HUDEP-2 (cell line): Measurements from ENCODE around the gene PKN2.
A peak's percentile ranks its signal among the peaks of the same experiment; 100 is the strongest.
"Not testable (repeated sequence)": the region's sequence is repeated elsewhere in the genome, so short reads cannot be mapped to it uniquely, and the experiment has no call there.

Source experiments
- DNase-seq, 76 experiments: peaks; one replicate each; lab custom pipeline; 2025; ENCODE audit not compliant: unreplicated experiment in 76 of 76; lab: John Stamatoyannopoulos, UW

The PKN2 gene

DNA sequence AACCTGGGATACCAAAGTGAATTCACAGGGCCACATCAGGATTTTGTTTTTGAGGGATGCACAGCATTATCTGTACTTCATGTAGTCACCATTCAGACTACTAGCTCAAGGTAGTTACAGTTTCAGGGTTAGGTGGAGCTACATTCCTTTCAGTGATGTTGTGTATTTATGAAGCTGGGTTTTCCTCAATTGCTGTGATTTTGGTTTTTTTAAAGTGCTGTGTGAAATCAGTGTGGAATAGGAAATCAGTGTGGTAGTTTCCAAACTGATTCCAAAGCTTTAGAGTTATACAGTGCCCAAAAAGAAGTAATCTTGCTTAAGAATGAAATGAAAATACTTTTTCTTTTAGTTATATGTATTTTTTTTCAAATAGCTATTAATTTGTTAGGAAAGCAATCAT lies 95.8 kb downstream of the PKN2 start:
- DNase-seq, result no peak

- DNase-seq, result no peak
Observed at GRCh38 chr1:88780485-88780884, 96.4 kb downstream of the PKN2 start.

GRCh38 chr1:88783145-88783544 lies 99.1 kb downstream of the PKN2 start:
- DNase-seq, result no peak

DNA sequence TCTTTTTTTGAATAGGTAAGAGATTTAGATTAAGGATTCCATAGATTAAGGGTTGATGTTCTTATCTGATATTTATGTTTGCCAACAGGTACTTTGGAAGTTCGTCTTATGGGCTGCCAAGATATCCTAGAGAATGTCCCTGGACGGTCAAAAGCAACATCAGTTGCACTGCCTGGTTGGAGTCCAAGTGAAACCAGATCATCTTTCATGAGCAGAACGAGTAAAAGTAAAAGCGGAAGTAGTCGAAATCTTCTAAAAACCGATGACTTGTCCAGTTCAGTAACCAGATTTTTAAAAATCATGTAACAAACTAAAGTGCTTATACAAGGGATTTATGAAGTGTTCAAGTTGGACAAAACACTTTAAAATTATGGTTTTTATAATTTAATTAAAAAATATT lies 100.5 kb downstream of the PKN2 start:
- DNase-seq, result no peak

- no peak for DNase-seq
Observed at GRCh38 chr1:88787023-88787903, 103.2 kb downstream of the PKN2 start.

DNA sequence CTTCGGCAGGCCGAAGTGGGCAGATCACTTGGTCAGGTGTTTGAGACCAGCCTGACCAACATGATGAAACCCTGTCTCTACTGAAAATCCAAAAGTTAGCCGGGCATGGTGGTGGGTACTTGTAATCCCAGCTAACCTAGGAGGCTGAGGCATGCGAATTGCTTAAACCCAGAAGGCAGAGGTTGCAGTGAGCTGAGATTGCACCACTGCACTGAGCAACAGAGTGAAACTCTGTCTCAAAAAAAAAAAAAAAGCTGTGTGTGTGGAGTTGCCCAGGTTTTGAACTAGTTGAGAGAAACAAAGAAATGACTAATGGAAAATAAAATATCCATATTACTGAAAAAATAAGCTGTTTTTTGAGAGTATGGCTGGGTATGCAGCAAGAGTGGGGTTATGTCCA lies 107.1 kb downstream of the PKN2 start:
- no peak for DNase-seq

- no peak for DNase-seq
Observed at GRCh38 chr1:88799491-88799890, 115.4 kb downstream of the PKN2 start.

- DNase-seq, result peak in 35 of 76 experiments; percentile 1 to 54 (median 22)
Observed at GRCh38 chr1:88800382-88801051, 116.4 kb downstream of the PKN2 start.

DNA sequence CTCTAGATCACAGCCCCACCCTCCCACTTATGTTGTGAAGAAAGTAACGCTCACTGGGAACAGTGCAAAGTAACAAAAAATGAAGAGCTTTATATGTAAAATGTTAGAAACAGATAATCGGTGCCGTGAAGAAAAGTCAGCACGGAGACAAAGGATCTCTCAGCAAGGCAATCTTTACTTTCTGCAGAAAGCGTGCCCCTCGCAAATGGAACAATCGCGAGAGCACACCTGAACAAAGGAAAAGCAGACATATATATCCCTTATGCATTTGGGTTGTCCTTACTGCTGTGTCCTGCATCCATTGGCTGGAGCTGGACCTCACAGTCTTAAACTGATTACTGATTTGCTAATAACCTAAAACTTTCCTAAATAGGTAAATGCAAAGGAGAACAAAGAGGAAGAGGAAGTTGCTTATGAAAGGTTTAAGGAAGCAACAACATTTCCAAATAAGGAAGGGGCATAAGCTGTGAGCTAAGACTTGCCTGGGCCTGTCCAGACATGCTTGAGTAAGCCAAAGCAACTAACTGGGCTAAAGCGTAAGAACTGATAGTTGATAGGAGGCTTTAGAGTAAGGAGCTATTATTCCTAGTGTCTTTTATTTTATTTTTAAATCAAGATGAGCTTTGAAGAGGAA lies 117.6 kb downstream of the PKN2 start:
- DNase-seq, result no peak

- DNase-seq, result no peak
Observed at GRCh38 chr1:88802404-88802803, 118.3 kb downstream of the PKN2 start.

- DNase-seq, result no peak
Observed at GRCh38 chr1:88802950-88803349, 118.9 kb downstream of the PKN2 start.

DNA sequence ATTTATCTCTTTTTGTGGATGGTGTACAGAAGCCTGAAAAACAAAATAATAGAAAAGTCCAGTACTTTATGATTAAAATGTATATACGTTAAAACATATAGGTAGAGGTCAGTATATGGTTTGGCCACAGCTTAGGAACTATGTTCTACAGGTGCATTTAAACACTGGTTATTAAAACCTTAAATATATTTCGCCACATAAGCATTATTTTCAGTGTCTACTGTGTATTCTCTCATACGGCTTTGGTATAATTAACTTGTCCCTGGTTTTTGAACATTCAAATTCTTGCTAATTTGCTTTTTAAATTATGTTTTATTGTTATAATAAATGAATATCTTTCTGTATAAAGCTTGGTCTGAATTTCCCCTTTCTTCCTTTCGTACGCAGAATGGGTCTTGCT lies 119.4 kb downstream of the PKN2 start:
- no peak for DNase-seq

DNA sequence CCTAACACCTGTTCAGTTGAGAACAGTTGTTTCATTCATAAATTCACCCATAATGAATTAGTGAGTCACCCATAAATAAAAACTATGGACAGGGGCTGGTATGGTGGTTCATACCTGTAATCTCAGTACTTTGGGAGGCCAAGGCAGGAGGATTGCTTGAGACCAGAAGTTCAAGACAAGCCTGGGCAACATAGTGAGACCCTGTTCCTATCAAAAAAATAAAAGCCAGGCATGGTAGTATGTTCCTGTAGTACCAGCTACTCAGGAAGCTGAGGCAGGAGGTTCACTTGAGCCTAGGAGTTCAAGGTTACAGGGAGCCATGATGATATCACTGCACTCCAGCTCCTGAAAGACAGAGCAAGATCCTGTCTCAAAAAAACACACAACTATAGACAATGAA lies 128.3 kb downstream of the PKN2 start:
- DNase-seq, result no peak

- DNase-seq, result no peak
Observed at GRCh38 chr1:88813471-88813870, 129.4 kb downstream of the PKN2 start.

- not testable (repeated sequence) for DNase-seq
Observed at GRCh38 chr1:88819642-88820041, 135.6 kb downstream of the PKN2 start.

GRCh38 chr1:88825721-88826120 lies 141.6 kb downstream of the PKN2 start:
- DNase-seq, result no peak

- no peak for DNase-seq
Observed at GRCh38 chr1:88847643-88848042, 163.6 kb downstream of the PKN2 start.

- no peak for DNase-seq
Observed at GRCh38 chr1:88851303-88852063, 167.4 kb downstream of the PKN2 start.

- no peak for DNase-seq
Observed at GRCh38 chr1:88867743-88868521, 183.9 kb downstream of the PKN2 start.

DNA sequence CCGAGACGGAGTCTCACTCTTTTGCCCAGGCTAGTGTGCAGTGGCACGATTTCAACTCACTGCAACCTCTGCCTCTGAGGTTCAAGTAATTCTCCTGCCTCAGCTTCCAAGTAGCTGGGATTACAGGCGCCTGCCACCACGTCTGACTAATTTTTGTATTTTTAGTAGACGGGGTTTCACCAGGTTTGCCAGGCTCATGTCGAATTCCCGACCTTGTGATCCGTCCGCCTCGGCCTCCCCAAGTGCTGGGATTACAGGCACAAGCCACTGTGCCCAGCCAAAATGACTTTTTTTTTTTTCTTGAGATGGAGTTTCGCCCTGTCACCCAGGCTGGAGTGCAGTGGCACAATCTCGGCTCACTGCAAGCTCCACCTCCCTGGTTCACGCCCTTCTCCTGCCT lies 185.6 kb downstream of the PKN2 start:
- DNase-seq, result not testable (repeated sequence)
